ENCODE results near the gene PHC1.
"Not testable (repeated sequence)": the region's sequence is repeated elsewhere in the genome, so short reads cannot be mapped to it uniquely, and the experiment has no call there.

Gene PHC1

DNA sequence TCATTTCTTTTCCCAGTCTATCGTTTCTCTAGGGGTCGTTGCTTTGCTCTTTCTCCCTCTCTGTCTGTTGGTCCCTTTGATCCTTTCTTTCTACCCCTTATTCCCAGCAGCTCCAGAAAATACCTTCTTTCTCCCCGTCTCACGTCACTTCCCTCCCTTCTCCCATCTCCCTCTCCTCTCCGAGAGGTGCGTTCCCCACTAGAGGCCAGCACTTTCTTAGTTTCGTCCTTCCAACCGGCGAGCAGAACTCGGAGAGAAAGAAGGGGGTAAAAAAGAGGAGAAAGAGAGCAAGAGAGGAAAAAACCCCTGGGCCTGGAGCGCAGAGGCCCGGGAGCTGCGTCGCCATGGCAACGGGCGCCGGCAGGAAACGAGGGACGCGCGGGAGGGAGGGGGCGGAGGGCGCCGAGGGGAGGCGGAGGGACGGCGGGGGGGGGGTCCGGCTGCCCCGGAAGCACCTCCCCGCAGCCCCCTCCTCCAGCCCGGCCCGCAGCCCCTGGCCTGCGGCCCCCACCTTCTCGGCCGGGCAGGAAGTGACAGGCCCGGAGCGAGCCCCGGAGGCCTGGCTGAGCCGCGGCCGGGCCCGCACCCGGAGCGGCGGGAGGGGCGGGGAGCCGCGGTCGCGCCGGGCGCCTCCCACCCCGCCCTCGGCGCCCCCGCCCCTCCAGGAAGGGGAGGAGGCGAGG, at the start of gene PHC1:
Gene PHC1 (plus strand): TSS at position 477 of the 683 bp plus-strand sequence. CDS start 3,169 bp downstream, outside the sequence.
- DNase-seq, result peak; percentile 19

DNA sequence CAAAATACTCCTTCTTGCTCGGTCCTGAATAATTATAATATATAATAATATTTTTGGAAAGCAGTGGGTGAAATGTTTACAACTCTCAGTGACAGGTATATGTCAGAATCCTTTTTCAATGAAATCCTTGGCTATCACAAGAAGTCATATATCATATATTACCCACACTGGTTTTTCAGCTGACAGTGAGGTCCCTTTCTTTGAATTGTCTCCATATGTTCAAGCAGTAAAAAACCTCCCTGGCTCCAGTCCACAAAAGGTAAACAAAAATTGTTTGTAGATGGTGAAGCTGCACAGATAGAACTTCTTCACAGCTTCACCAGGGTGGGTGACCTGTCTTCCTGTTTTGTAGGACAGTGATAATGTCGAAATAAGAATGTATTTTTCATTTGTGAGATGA, 47.9 kb upstream of the PHC1 start:
- no peak for DNase-seq

DNA sequence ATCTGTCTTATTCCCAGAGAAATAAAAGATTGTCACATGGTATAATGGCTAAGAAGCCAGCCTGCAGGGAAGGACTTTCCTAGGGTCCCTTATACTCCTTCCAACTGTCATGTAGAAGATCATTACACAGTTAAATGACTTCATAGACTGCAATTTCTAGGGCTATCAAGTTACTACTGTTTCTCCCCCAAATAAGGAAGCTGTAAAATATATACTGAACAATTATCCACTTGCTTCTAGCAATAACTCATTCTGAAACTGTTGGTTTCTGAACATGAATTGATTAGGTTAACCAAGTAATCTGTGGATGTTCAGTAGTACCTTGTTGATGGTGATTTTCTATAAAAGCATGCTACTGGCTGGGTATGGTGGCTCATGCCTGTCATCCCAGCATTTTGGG, 47.3 kb upstream of the PHC1 start:
- no peak for DNase-seq

DNA sequence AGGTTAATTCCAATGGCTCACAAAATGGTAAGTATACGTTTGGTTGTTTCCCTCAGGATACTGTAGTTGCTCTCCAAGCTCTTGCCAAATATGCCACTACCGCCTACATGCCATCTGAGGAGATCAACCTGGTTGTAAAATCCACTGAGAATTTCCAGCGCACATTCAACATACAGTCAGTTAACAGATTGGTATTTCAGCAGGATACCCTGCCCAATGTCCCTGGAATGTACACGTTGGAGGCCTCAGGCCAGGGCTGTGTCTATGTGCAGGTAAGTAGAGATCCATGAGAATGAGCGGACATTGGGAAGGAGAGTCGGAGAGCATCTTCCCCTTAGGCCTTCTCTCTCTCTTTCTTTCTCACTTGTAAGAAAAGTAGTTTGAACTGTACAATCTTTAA, 46.5 kb upstream of the PHC1 start:
- DNase-seq, result no peak

DNA sequence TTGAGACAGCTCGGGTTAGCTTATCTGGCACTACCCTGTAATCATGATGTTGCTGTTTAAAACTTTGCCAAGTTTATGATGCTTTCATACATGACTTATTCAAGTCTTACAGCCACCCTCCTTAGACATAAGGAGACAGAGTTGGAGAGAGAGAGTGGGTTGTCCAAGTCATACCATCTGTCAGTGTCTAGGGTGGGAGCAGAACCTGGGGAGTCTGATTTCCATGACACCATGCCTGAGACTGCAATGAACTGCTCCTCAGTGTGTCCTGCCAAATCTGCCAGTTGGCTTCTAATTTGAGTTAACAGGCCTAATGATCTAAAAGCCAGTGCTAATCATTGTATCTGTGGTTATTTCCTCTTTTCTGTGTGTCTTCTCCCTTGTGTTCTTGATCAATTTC, 43.7 kb upstream of the PHC1 start:
- no peak for DNase-seq

DNA sequence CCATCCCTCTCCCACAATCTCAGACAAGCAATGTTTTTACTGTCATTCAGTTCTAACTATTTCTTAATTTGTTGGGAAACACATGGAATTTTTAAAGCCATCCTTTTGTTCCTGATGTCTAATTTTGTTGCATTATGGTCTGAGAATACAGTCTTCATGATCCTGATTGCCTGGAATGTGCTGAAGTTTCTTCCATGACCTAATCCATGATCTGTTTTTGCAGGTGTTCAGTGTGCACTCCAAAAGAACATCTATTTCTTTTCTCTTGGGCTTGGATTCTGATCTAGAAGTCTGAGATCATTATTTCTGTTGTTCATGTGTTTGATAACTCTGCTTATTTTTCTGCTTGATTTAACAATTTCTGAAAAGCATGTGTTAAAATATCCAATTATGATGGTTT, 43.2 kb upstream of the PHC1 start:
- DNase-seq, result no peak

DNA sequence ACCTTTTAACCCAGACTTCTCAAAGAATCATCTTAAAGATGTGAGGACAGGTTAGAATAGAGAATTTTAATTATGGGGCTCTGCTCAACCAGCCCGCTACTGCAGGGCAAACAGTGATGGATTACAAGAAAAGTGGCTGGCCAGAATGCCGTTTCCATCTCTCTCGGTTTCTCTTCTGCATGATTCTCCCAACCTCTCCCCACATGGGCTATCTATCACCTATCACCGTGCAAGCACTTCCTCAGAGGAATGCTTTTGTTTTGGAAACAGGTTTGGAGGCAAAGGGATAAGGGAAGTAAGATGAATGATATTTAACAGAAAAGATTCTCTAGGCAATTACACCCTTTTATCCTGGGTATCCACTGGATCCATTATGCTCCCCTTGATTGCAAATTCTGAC, 37.4 kb upstream of the PHC1 start:
- DNase-seq, result no peak

DNA sequence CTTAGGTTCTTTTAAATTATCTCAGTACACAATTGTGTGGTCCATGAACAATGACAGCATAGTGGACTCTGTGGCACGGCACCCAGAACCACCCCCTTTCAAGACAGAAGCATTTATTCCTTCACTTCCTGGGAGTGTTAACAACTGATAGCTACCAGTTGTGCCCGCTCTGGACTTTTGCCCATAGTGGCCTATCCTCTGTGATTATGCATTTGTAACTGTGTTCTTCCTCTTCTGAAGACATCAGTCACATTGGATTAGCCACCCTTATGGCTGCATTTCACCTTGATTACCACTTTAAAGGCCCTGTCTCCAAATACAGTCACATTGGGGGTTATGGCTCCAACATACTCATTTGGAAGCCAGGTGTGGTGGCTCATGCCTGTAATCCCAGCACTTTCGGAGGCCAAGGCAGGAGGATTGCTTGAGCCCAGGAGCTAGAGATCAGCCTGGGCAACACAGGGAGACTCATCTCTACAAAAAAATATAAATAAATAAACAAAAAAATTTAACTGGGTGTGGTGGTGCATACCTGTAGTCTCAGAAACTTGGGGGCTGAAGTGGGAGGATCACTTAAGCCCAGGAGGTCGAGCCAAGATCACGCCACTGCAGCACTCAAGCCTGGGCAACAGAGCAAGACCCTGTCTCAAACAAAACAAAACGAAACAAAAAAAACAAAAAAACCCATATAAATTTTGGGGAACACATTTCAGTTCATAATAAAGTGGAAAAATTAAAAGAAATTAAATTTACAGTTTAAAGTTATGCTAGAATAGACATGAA, 27.6 kb upstream of the PHC1 start:
- DNase-seq, result no peak

DNA sequence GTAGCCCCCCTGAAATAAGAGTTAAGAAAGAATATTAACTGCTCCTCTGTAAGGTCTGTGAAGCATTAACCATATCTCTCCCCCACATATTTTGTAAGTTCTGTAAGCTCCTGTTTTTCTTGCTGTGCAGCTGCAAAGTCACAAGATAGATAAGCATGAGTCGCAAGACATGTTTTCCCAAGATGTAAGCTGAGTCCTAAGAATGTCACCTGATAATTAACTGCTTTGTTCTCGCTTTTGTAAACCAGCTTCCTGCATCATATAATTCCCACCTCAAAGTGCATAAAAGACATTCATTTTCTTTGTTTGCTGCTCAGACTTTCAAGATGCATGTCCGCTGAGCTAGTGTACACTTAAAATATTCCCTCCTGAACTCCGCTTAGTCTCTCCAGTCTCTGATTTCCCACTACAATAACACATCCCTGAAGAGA, 27.0 kb upstream of the PHC1 start:
- DNase-seq, result no peak

DNA sequence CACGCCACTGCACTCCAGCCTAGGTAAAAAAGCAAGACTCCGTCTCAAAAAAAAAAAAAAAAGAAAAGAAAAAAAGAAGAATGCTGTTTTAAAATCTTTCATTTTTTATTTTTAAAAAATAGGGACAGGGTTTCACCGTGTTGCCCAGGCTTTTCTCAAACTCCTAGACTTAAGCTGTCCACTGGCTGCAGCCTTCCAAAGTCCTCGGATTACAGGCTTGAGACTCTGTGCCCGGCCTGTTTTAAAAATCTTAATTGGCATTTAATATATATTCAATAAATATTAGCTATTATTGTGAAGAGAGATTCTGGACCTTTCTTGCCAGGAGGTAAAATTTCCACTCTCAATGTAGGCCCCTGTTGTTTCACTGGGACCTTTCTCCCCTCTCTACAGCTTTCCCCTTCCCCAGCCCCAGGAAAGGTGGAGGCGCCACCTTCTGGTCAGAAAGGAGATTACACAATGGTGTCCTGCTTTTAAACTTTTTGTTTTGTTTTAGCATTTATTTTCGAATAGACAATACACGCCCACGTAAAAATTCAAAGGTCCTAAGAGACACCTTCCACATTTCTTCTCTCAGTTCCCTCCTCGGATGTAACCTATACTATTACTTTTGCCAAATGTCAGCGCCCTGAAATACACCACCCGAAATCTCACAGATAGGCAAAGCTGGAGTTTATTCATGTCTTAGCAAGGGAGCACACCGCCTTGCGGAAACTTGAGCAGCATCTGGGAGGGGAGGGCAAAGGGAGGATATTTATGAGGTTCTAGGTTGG, 23.8 kb upstream of the PHC1 start:
- DNase-seq, result peak; percentile 19

DNA sequence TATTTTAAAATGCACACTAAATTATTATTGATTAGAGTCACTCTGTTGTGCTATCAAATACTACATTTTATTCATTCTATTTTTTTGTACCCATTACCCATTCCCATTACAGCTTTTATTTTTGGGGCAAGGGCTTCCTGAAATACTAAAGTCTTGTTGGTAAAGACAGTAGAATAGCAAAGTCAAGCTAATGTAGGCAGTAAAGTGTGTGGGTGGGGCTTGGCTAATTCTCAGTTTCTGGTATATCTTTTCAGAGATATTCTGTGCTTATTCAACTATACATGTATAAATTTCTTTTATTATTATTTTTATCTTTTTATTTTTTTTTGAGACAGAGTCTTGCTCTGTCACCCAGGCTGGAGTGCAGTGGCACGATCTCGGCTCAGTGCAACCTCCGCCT, 22.3 kb upstream of the PHC1 start:
- DNase-seq, result no peak

DNA sequence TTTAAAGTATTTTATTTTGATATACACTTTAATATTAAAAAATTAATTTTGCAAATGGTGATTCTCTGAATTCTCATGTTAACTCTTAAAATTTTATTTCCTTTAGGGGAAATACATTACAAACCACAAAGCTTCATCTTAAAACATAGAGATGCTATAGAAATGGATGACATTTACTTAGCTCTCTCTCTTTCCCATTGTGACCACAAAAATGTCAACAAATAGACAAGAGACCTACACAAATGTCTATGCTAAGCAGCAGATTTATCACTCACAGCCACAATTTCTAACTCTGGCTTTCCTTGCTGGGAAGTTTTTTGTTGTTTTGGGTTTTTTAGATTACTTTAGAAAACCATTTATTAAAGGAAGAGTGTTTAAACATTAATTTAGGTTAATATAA, 19.9 kb upstream of the PHC1 start:
- no peak for DNase-seq

DNA sequence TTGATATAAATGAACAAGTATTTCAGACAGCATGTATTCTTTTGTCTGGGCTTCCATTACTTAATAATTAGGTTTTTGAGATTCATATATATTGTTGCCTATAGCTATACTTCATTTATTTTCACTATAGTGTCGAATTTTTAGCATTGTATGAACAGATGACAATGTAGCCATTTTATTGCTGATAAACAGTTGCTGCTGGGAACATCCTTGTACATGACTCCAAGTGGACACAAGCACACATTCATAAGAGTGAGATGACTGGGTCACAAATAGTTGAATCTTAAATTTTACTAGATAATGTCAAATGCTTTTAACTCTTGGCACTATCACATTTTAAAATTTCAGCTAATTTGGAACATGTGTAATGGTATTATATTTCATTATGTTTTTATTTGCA, 19.3 kb upstream of the PHC1 start:
- no peak for DNase-seq

DNA sequence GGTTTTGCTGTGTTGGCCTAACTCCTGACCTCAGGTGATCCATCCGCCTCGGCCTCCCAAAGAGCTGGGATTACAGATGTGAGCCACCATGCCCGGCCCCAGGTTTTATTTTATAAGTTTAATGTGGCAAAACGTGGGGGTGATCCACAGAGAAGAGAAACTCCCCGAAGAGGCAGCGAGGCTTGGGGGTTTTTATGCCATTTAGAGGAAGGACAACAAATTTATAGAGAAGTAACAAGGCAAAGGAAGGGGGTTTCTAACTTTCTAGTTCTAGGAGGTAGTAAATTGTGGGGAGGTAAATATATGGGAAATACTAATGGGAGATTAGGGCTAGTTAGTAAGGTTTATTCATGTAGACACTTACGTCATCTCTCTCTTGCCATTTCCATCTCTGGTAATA, 17.2 kb upstream of the PHC1 start:
- no peak for DNase-seq

DNA sequence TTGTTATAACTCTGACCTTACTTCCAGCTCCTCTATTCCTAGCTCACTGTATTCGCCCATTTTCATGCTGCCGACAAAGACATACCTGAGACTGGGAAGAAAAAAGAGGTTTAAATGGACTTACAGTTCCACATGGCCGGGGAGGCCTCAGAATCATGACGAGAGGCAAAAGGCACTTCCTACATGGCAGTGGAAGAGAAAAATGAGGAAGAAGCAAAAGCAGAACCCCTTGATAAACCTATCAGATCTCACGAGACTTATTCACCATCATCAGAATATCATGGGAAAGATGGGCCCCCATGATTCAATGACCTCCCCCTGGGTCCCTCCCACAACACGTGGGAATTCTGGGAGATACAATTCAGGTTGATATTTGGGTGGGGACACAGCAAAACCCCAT, 14.5 kb upstream of the PHC1 start:
- no peak for DNase-seq

DNA sequence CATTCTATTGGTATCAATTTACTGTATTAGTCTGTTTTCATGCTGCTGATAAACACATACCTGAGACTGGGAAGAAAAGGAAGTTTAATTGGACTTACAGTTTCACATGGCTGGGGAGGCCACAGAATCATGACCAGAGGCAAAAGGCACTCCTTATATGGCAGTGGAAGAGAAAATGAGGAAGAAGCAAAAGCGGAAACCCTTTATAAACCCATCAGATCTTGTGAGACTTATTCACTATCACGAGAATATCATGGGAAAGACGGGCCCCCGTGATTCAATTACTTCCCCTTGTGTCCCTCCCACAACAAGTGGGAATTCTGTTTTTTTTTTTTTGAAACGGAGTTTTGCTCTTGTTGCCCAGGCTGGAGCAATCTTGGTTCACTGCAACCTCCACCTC, 11.6 kb upstream of the PHC1 start:
- not testable (repeated sequence) for DNase-seq

DNA sequence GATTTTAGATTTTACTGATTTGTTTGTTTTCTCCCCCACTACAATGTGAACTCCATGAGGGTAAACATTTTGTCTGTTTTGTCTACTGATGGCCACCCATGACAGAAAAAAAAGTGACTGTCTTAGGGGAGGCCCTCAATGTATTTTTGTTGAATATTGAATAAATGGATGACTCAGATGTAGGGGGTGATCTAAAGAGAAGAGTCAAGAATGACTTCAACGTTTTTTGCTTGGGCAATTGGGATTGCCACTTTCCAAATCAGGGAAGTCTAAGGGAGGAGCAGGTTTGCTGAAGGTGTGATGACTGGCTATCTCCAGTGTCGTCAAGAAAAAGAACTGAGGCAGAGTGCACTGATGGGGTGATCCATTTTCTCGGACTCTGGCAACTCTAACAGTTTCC, 10.7 kb upstream of the PHC1 start:
- DNase-seq, result no peak

DNA sequence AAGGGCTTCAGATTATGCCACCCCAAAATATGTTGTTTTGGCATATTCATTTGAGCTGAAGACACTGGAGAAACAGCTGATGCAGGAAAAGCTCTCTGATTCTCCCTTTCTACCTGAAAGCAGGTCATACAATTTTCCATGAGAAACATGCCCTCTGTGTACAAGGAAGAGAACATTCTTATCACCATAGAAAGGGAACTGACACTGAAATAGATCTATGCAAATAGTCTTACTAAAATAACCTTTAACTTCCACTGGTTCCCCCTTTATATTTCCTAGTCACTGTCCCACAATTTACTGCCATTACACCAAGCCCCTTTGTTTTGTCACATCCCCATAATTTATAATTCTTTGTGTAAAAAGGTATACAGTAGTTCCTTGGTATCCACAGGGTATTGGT, 9.6 kb upstream of the PHC1 start:
- DNase-seq, result no peak

DNA sequence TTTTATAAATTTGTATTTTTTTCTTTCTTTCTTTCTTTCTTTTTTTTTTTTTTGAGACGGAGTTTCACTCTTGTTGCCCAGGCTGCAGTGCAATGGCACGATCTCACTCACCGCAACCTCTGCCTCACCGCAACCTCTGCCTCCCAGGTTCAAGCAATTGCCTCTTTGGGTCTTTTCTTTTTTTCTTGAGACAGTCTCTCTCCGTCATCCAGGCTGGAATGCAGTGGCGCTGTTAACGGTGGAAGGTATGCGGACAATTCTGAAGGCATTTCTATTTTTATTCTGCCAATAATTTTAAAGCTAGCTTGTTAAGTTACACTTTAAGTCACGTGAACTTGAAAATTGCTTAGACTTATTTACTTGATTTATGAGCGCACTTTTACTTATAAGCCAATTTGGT, 8.8 kb upstream of the PHC1 start:
- no peak for DNase-seq

DNA sequence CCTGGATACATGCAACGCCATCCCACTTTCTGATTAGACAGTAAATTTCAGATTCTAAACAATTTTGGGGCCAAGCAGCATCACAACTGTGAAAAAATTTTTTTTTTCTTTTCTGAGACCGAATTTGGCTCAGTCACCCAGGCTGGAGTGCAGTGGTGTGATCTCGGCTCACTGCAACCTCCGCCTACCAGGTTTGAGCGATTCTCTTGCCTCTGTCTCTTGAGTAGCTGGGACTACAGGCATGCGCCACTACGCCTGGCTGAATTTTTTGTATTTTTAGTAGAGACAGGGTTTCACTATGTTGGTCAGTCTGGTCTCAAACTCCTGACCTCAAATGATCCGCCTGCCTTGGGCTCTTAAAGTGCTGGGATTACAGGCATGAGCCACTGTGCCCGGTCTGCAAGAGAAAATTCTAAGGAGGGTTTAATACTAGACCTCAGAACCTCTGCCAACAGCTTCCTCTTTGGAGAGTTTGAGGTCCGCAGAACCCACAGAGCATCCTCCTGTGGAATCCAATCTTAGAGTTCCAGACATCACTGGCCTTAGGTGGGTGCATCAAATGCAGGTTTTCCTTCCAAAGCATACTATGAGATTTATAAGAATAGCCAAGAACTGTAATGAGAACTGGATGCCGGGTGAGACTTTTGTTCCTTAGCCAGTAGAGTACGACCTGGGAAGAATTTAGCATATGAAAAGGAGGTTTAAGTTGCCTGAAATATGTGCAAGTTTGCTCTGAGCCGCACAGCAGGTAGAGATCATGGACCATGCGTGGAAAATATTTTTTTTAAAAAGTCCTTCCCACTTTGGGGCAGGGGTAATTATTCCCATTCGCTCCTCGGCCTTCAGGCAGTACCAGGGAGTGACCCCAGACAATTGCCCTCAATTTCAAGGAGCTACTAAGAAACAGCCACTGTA, 7.8 kb upstream of the PHC1 start:
- no peak for DNase-seq

DNA sequence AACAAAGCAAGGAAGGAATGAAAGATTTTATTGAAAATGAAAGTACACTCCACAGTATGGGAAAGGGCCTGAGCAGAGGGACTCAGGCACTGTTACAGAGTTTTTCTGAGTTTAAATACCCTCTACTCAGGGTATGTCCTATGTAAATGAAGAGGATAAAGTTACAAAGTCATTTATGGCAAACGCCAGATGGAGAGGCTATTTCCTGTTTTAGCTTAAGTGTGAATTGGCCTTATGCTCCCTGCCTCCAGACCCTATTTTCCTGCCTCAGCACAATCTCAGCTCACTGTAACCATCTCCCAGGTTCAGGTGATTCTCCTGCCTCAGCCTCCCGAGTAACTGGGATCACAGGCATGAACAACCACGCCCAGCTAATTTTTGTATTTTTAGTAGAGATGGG, 6.8 kb upstream of the PHC1 start:
- no peak for DNase-seq

DNA sequence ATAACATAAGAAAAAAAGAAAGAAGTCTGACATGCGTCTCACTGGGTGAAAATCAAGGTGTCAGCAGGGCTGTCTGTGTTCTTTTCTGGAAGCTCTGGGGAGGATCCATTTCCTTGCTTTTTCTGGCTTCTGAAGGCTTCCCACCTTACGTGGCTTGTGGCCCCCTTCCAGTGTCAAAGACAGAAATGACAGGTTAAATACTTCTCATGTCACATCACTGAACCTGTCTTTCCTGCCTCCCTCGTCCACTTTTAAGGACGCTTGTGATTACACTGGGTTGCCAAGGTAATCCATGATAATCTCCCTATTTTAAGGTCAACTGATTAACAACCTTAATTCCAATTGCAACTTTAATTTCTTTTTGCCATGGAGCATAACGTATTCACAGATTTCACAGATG, 4.6 kb upstream of the PHC1 start:
- DNase-seq, result no peak

All from NCI-H2029 treated with DMSO at 0.1 percent for 48 hours (cell line).